ENCODE measurements around the gene CDYL.
A peak's percentile ranks its signal among the peaks of the same experiment; 100 is the strongest.
"Not testable (repeated sequence)": the region's sequence is repeated elsewhere in the genome, so short reads cannot be mapped to it uniquely, and the experiment has no call there.

Gene CDYL

DNA sequence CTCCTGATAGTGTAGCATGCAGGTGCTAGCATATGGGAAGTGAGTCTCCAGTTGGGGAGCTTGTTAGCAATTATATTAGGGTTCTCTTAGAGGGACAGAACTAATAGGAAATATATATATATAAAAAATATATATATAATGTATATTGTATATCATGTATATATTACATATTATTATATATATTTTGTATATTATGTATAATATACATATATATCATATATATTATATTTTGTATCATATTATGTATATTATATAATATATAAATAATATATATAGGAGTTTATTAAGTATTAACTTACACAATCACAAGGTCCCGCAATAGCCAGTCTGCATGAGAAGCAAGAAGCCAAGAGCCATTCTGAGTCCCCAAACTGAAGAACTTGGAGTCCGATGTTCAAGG lies 84.2 kb downstream of the CDYL start:
- ATAC-seq: no peak
- Mint-ChIP-seq H3K4me1 (peaks cover 47% of the 10 kb centered on the region), H3K27ac (no peak overlapping the region), H3K4me3 (no peak overlapping the region), H3K27me3 (no peaks in the 10 kb centered on the region), H3K9me3 (peaks cover 27 to 28% of the 10 kb centered on the region in 2 donors)
- DNase-seq: no peak

- H3K27ac Mint-ChIP-seq: no peak overlapping the region
- H3K4me1 Mint-ChIP-seq: peaks cover 39% of the 10 kb centered on the region
- ATAC-seq (no peak), DNase-seq (no peak)
- no peaks in the 10 kb centered on the region for H3K27me3 Mint-ChIP-seq
- H3K9me3 Mint-ChIP-seq: peaks cover 31 to 36% of the 10 kb centered on the region in 2 donors
- H3K4me3 Mint-ChIP-seq: no peak overlapping the region
Measured at GRCh38 chr6:4861564-4861963, 85.4 kb downstream of the CDYL start.

- peaks cover 42 to 50% of the 10 kb centered on the region in 2 donors for H3K9me3 Mint-ChIP-seq
- no peak overlapping the region for H3K4me3 Mint-ChIP-seq
- H3K27ac Mint-ChIP-seq: no peak overlapping the region
- H3K27me3 Mint-ChIP-seq: no peaks in the 10 kb centered on the region
- ATAC-seq (no peak), DNase-seq (no peak)
- H3K4me1 Mint-ChIP-seq: peaks cover 13% of the 10 kb centered on the region
Measured at GRCh38 chr6:4864519-4864918, 88.3 kb downstream of the CDYL start.

- not testable (repeated sequence) for ATAC-seq, DNase-seq, H3K4me3 Mint-ChIP-seq, H3K27me3 Mint-ChIP-seq
- peak overlapping the region in 1 of 2 donors; percentile 3 for H3K27ac Mint-ChIP-seq
- H3K4me1 Mint-ChIP-seq: peaks cover 12% of the 10 kb centered on the region
- peaks cover 42 to 50% of the 10 kb centered on the region in 2 donors for H3K9me3 Mint-ChIP-seq
Measured at GRCh38 chr6:4865006-4865405, 88.8 kb downstream of the CDYL start.

- Mint-ChIP-seq H3K4me3 (no peak overlapping the region), H3K27me3 (no peaks in the 10 kb centered on the region), H3K9me3 (peaks cover 10 to 21% of the 10 kb centered on the region in 2 donors), H3K27ac (no peak overlapping the region), H3K4me1 (peaks cover 29% of the 10 kb centered on the region)
- ATAC-seq: no peak
- DNase-seq: no peak
Measured at GRCh38 chr6:4870821-4871494, 94.8 kb downstream of the CDYL start.

DNA sequence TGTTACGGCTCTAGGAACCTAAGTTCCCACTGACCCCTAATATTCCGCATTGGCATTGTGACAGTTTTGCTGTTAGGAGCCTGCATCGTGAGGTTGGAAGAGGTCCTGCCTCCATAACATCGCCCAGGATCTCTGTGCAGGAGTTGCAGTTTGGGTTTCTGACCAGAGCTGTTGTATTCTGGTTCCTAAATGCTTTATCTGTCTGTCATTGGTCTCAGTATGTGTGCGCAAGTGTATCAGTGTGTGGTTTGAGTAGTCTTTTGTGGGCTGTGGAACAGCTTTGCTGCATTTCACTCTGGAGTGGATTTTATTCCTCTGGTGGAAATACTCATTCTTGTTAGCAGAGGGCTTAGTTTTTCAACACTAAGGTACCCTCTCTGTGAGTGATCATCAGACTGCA lies 95.6 kb downstream of the CDYL start:
- Mint-ChIP-seq H3K4me3 (no peak overlapping the region), H3K4me1 (peaks cover 34% of the 10 kb centered on the region), H3K9me3 (peaks cover 10 to 16% of the 10 kb centered on the region in 2 donors), H3K27ac (peak overlapping the region in 1 of 2 donors; percentile 3), H3K27me3 (no peaks in the 10 kb centered on the region)
- ATAC-seq: no peak
- DNase-seq: no peak

- Mint-ChIP-seq H3K27me3 (no peaks in the 10 kb centered on the region), H3K9me3 (peaks cover 3 to 11% of the 10 kb centered on the region in 2 donors), H3K4me1 (peaks cover 35% of the 10 kb centered on the region), H3K27ac (no peak overlapping the region), H3K4me3 (no peak overlapping the region)
- no peak for ATAC-seq
- DNase-seq: no peak
Measured at GRCh38 chr6:4872841-4873240, 96.6 kb downstream of the CDYL start.

GRCh38 chr6:4873928-4874327 lies 97.7 kb downstream of the CDYL start:
- H3K27ac Mint-ChIP-seq: no peak overlapping the region

DNA sequence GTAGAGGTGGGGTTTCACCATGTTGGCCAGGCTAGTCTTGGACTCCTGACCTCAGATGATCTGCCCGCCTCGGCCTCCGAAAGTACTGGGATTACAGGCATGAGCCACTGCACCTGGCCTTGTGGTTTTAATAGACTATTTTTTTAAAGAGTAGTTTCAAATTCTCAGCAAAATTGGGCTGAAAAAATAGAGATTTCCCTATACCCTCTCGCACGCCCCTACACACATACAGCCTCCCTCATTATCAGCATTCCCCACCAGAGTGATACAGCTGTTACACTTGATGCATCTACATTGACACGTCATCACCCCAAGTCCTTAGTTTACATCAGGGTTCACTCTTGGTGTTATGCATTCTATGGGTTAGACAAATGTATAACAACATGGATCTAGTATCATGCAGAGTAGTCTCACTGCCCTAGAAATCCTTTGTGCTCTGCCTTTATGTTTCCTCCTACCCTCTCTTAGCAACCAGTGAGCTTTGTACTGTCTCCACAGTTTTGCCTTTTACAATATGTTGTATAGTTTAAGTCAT lies 103.6 kb downstream of the CDYL start:
- H3K9me3 Mint-ChIP-seq: no peaks in the 10 kb centered on the region
- no peak for DNase-seq
- peaks cover 45% of the 10 kb centered on the region for H3K4me1 Mint-ChIP-seq
- no peak overlapping the region for H3K27ac Mint-ChIP-seq
- ATAC-seq: no peak
- H3K27me3 Mint-ChIP-seq: no peaks in the 10 kb centered on the region
- no peak overlapping the region for H3K4me3 Mint-ChIP-seq

More at GRCh38 chr6:4873928-4874327, 97.7 kb downstream of the CDYL start:
- peaks cover 0 to 4% of the 10 kb centered on the region in 2 donors for H3K9me3 Mint-ChIP-seq
- no peak overlapping the region for H3K4me3 Mint-ChIP-seq
- DNase-seq: no peak
- ATAC-seq: no peak
- no peaks in the 10 kb centered on the region for H3K27me3 Mint-ChIP-seq
- peaks cover 35% of the 10 kb centered on the region for H3K4me1 Mint-ChIP-seq

DNA sequence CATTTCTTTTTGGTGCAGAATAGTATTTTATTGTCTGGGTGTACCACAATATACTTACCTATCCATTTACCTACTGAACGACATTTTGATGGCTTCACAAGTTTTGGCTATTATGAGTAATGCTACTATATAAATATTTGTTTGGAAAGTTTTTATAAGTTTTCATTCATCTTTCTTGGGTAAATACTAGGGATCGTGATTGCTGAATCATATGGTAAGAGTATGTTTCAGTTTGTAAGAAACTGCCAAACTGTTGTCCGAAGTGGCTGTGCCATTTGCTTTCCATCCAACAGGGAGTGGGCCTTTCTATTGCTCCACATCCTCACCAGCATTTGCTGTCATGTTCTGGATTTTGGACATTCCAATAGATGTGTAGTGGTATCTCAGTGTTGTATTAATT lies 104.2 kb downstream of the CDYL start:
- ATAC-seq: no peak
- Mint-ChIP-seq H3K4me3 (no peak overlapping the region), H3K27me3 (no peaks in the 10 kb centered on the region), H3K4me1 (peaks cover 40% of the 10 kb centered on the region), H3K27ac (no peak overlapping the region), H3K9me3 (no peaks in the 10 kb centered on the region)
- DNase-seq: no peak

- H3K9me3 Mint-ChIP-seq: no peaks in the 10 kb centered on the region
- DNase-seq (no peak), ATAC-seq (no peak)
- no peak overlapping the region for H3K4me3 Mint-ChIP-seq
- H3K27me3 Mint-ChIP-seq: no peaks in the 10 kb centered on the region
- H3K27ac Mint-ChIP-seq: no peak overlapping the region
- H3K4me1 Mint-ChIP-seq: peaks cover 50% of the 10 kb centered on the region
Measured at GRCh38 chr6:4883298-4883697, 107.1 kb downstream of the CDYL start.

DNA sequence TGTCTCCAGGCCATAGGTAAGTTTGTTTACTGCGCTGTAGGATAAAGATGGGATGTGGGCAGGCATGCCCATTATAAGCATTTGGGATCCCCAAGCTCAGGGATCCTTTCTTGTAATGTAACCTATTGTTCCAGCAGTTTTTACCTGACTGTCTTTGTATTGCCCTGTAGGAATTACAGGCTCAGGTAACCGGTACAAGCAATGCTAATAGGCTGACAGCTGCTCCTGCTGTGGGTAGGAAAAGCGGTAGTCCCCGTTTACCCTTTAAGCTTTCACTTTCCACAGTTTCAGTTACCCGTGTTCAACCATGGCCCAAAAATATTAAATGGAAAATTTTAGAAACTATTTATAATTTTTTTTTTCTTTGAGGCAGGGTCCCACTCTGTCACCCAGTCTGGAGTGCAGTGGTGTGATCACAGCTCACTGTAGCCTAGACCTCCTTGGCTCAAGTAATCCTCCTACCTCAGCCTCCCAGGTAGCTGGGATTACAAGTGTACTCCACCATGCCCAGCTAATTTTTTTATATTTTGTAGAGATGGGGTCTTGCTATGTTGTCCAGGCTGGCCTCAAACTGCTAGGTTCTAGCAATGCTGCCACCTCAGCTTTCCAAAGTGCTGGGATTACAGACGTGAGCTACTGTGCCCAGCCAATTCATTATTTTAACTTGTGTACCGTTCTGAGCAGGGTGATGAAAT lies 108.6 kb downstream of the CDYL start:
- Mint-ChIP-seq H3K9me3 (no peaks in the 10 kb centered on the region), H3K4me1 (peaks cover 60% of the 10 kb centered on the region), H3K4me3 (no peak overlapping the region), H3K27me3 (no peaks in the 10 kb centered on the region), H3K27ac (peak overlapping the region in 1 of 2 donors; percentile 27)
- ATAC-seq: no peak
- no peak for DNase-seq

DNA sequence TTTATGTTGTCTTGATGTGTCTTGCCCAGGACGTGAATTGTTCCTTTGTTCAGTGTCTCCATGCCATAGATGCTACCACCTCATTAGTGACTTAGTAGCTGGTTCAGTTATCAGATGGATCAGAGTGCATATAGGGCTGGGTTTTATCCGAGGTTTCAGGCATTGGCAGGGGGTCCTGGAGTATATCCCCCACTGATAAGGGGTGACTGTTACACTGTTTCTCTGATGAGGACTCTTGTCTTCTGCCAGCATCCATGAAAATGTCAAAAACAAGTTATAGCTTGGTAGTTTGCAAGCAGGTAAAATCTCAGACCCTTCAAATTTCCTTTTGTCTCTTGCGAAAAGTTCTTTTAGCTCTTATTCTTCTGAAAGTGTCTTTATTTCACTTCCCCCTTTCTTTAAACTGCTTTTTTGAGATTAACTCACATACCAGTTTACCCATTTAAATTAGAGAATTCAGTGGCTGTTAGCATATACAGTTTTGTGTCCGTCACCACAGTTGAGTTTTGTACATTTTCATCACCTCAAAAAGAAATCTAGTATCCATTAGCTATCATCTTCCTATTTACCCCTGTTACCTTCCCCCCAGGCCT lies 109.2 kb downstream of the CDYL start:
- H3K9me3 Mint-ChIP-seq: no peaks in the 10 kb centered on the region
- H3K27me3 Mint-ChIP-seq: no peaks in the 10 kb centered on the region
- peaks cover 57% of the 10 kb centered on the region for H3K4me1 Mint-ChIP-seq
- H3K4me3 Mint-ChIP-seq: no peak overlapping the region
- no peak for DNase-seq
- no peak overlapping the region for H3K27ac Mint-ChIP-seq
- ATAC-seq: no peak

DNA sequence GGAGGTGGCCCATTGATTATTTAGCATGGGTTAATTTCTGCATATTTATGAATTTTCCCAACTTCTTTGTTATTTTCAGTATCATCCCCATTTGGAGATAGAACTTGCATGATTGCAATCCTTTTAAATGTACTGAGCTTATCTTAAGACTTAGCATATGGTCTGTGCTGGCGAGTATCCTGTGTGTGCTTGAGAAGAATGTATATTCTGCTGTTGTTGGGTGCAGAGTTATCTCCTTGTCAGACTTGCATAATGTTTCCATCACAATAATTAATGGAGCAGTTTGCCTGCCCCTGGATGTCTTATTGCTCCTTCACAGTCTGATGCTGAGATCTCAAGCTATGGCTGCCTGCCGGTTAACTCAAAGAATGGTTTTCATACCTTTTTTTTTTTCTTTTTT lies 112.6 kb downstream of the CDYL start:
- no peak for ATAC-seq
- H3K27ac Mint-ChIP-seq: no peak overlapping the region

GRCh38 chr6:4889701-4890100 lies 113.5 kb downstream of the CDYL start:
- DNase-seq: no peak
- Mint-ChIP-seq H3K4me1 (peaks cover 32% of the 10 kb centered on the region), H3K27me3 (no peaks in the 10 kb centered on the region), H3K27ac (no peak overlapping the region), H3K4me3 (no peak overlapping the region), H3K9me3 (no peaks in the 10 kb centered on the region)
- ATAC-seq: no peak

More for the DNA sequence above, 112.6 kb downstream of the CDYL start:
- no peak for DNase-seq
- Mint-ChIP-seq H3K9me3 (no peaks in the 10 kb centered on the region), H3K4me1 (peaks cover 40% of the 10 kb centered on the region), H3K27me3 (no peaks in the 10 kb centered on the region), H3K4me3 (no peak overlapping the region)

DNA sequence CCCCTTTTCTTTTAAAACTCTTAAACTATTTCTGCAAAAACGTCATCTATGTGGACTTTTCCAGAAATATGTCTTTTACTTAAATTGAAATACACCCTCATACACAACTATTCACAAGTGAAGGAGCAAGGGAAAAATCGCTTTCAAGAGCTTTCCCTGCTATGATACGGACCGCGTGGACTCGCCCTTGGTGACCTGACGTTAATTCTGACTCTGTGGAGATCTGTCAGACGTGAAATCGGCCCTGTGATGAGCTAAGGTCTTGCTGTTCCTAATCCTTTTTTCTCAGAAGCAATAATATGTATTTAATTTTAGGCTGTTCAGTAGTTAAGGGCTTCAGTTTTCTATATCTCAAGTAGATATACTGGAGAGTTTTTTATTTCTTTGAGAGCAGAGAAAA lies 114.0 kb downstream of the CDYL start:
- Mint-ChIP-seq H3K4me1 (peaks cover 32% of the 10 kb centered on the region), H3K9me3 (no peaks in the 10 kb centered on the region), H3K27me3 (no peaks in the 10 kb centered on the region), H3K4me3 (no peak overlapping the region), H3K27ac (no peak overlapping the region)
- no peak for DNase-seq
- ATAC-seq: no peak
